Measurements from ENCODE around the gene KRT75.

Gene KRT75

DNA sequence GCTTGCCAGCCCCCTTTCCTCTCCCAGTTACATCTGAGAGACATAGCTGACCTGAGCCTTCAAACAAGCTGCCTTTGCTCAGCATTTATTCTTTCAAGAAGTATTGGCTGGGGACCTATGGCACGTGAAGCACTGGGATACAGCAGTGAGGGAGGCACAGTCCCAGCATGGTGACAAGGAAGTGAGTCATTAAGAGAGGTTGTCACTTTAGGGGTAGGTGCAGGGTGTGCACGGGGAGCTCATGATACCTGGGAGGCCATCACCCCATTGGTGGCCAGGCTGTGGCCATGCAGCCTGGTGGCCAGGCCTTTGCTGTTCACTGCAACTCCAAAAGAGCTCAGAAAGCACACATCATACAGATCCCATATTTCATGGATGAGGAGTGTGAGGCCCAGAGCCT lies 5.7 kb upstream of the KRT75 start:
- no peak for DNase-seq (ENCODE audit: low read depth)

DNA sequence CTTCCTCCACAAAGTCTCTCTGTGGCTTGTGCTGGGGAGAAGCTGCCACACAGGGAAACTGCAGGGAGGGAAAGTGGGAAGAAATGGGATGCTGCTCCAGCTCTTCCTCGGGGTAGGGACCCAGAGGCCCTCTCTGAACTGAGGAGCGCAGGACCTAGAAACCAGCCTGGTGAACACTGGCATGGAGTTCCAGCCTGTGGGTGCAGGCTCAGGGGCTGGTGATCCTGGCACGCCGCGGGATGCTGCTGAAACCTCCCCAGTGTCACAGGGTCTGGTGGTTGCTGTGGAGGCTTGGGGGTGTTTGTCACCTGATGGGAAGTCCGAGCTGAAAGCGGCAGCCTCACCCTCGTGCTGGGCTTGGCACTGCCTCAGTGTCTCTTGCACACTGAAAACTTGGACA lies 5.2 kb upstream of the KRT75 start:
- DNase-seq (ENCODE audit: low read depth), result no peak

GRCh38 chr12:52438305-52439301 lies 4.4 kb upstream of the KRT75 start:
- no peak for DNase-seq (ENCODE audit: low read depth)

- DNase-seq (ENCODE audit: low read depth), result no peak
These were observed 3.3 kb upstream of the KRT75 start for GRCh38 chr12:52437508-52437907.

DNA sequence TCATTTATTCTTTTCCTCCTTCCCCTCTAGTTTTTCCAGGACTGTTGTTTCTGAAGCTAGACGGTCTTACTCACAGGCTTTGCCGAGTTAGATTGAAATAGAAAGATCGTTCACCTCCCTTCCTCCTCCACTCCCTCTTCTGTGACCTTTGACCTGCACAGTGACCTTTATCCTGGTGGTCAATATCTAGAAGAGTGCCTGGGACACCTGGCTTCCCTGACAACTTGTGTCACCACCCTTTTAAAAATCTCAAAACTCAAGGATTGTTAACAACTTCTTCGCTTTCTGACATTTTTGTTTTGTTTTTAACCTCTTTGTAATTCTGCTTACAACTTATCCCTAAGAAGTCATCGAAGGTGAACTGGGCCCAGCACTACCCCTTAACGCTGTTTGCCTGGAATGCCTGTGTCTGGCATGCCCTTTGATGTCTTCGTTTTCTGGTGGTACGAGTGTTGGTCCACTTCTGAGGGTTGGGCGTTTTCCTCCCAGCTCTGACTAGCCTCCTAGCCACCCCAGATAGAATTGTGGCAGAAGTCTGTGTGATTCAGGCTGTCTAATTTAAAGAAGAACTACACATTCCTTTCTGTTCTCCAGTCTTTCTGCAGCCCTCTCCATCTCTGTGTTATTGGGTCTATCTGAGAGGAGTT lies 2.8 kb upstream of the KRT75 start:
- no peak for DNase-seq (ENCODE audit: low read depth)

- DNase-seq (ENCODE audit: low read depth), result no peak
These were observed 2.0 kb upstream of the KRT75 start for GRCh38 chr12:52436000-52436827.

- DNase-seq (ENCODE audit: low read depth), result no peak
These were observed 1.5 kb upstream of the KRT75 start for GRCh38 chr12:52435659-52435999.

GRCh38 chr12:52434760-52435530 lies 774 bp upstream of the KRT75 start:
- no peak for DNase-seq (ENCODE audit: low read depth)

GRCh38 chr12:52433501-52434080 lies 580 bp downstream of the KRT75 start:
- no peak for DNase-seq (ENCODE audit: low read depth)

DNA sequence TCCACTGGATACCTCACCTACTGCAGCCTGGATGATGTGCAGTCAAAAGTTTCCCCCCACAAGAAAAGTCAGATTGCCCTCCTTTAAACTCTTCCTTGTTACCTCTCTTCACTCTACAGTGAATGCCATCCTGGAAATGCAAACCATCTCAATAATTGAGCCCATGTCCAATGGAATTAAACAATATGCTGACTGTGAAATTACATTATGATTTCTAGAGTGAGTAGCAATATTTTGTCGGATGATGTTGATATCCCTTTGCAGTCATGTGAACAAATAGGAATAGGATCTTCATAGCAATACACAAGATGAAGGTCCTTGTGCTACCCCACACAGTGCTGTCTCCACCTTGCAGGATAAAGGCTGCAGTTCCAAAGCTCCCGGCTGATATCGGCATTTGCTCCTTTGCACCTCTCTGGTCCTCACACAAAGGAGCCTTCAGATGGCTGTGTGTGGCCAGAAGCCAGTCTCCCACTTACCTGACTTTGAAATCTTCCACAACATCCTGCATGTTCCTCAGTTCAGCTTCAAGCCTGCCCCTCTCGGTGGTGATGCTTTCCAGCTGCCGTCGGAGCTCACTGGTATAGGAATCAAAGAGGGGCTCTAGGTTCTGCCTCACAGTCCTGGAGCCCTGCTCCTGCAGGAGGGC lies 1.5 kb downstream of the KRT75 start:
- DNase-seq (ENCODE audit: low read depth), result no peak

GRCh38 chr12:52428121-52428520 lies 6.0 kb downstream of the KRT75 start:
- DNase-seq (ENCODE audit: low read depth), result no peak

- no peak for DNase-seq (ENCODE audit: low read depth)
These were observed 7.1 kb downstream of the KRT75 start for GRCh38 chr12:52427083-52427482.

DNA sequence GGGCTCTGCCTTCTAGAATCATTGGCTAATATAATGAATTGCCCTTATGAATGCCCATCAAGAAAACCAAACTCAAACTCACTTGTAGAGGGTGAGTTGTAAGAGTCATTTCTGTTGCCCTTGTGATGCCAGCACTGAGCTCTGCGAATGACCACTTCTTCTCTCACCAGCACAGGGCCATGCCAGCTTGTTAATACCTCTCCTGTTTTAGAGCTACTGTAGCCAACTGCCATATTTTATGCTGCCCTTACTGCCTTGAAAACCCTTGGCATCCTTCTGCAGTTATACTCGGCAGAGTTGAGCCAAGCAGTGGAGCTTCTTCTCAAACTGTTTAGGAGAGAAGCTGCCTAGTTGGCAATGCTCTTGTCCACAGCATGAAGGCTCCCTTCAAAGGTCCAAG lies 8.1 kb downstream of the KRT75 start:
- no peak for DNase-seq (ENCODE audit: low read depth)

DNA sequence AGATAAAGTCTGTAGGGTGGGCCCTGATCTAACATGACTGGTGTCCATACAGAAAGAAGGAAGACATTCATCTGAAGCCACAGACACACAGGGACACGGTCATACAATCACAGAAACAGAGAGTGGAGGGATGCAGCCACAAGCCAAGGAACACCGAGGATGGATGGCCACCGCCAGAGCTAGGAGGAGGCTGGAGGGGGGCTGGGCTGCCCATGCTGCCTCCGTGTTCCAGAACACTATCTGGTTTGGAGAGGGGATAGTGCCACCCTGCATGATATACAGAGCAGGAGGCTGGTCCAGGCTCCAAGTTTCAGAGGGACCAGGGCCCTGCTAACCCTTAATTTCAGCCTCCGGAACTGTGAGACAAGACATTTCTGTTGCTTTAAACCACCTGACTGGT lies 8.7 kb downstream of the KRT75 start:
- DNase-seq (ENCODE audit: low read depth), result no peak

DNA sequence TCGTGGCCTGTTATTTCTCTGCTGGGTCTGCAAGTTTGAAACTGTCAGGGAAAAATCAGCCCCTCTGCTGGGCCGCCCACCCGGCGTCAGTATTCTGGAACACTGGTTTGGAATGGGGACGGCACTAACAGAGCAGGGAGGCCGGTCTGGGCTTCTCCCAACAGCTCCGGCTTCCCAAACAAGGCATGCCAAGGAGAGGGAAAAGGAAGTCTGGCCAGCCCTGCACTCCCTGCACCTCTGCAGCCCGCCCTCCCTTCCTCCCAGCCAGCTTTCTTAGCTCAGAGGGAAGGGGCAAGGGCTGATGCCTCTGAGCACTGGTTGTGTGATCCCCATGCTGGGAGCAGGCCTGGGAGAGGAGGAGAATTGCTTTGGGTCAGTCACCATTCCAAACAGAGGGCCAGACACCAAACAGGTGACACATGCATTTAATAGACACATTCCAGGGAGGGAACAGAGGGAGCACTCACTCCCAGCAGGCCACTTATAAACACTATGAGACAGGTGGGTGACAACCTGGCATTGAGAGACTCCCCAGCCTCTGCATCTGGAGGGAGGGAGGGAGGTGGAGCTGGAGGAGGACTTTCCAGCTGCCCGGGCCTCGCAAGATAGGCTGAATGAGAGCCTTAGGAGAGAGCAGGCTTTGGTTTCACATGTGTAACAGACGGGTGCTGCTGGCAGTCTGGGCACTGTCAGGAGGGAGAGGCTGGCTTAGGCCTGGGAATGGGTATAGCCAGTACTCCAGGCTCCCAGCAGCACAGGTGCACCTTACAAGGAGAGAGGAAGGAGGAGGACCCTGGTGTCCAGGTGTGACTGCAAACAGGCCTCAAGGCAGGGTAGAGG lies 10.3 kb downstream of the KRT75 start:
- DNase-seq (ENCODE audit: low read depth), result no peak

DNA sequence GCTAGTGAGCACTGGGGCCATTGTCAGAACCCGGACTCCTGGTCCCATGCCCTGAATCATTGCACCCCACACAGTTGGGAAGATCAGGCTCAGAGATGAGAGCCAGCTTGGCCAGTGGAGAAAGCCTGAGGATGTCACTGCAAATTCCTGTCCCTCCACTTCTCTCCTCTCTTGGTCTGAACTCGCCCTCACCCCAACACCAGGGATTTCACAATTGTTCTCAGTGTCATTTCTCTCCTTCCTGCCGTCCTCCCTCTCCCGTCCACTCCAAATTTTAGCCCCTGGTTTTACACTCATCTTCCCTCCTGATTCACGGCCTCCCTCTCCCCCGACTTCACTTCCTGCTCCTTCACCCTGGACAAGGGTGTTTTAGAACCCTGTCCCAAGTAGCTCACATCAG lies 11.1 kb downstream of the KRT75 start:
- no peak for DNase-seq (ENCODE audit: low read depth)

DNA sequence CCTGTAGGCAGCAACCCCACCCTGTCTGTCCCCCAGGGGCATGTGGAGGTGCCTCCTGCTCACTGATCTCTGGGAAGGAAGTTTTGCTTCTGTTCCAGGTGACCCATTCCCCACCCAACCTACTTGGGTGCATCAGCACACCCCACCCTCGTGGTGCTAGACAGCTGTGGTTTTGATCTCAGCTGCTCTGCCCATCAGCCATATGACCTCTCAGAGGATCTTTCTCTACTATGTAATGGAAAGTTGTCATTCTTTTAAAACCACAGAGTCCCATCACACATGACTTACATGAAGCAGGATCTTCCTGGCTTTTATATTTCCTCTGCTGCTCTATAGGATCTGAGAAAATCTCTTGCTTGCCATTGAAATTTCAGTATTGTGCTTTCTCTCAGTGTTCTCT lies 14.5 kb downstream of the KRT75 start:
- DNase-seq (ENCODE audit: low read depth), result no peak

DNA sequence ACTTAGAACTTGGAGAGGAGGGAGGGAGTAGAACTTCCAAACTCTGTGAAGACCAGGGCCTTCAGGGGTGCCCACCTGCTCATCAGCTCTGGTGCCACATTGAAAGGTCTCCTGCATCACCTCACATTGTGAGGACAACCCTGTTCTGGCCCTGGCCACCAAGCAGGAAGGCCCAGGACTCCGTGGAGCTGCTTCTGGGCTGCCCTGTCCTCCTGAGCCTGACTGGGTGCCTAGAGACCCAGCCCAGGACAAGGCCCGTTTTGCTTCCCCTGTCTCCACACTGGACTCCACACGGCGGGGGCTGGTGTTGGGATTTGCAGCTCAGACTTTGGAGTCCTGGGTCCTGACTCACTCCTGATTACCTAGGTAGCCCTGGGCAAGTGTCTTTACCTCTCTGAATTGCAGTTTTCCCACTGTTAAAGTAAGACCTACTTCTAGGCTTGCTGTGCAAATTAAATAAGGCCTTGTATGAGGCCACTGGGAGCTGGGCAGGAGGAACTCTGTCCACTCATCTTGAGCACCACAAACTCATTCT lies 15.5 kb downstream of the KRT75 start:
- no peak for DNase-seq (ENCODE audit: low read depth)

GRCh38 chr12:52417740-52418139 lies 16.4 kb downstream of the KRT75 start:
- no peak for DNase-seq (ENCODE audit: low read depth)

DNA sequence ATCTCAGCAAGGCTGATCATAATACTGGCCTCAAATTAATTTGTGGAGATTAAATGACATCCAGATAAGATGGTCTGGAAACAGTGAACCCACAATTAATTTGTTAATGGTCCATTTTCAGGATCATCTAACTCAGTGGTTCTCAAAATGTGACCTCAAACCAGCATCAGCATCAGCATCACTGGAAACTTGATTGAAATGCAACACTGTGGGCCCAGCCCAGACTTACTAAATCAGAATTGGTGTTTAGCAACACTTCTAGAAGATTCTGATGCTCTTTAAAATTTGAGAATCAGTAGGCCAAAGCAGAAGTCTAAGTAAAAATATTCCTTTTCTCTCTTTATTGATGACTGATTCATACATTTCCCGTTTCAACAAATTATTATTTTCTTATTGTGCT lies 17.4 kb downstream of the KRT75 start:
- DNase-seq (ENCODE audit: low read depth), result no peak
